Measurements from ENCODE around the gene EXOC6. TPM values are rescaled to one million over a fixed set of nuclear protein-coding genes. Genes with fewer than 3 reads are reported as not detected.

Gene EXOC6
- total RNA-seq, 3 donors from 2014 or later: 7.0 to 26.1 (median 16.1) TPM

DNA sequence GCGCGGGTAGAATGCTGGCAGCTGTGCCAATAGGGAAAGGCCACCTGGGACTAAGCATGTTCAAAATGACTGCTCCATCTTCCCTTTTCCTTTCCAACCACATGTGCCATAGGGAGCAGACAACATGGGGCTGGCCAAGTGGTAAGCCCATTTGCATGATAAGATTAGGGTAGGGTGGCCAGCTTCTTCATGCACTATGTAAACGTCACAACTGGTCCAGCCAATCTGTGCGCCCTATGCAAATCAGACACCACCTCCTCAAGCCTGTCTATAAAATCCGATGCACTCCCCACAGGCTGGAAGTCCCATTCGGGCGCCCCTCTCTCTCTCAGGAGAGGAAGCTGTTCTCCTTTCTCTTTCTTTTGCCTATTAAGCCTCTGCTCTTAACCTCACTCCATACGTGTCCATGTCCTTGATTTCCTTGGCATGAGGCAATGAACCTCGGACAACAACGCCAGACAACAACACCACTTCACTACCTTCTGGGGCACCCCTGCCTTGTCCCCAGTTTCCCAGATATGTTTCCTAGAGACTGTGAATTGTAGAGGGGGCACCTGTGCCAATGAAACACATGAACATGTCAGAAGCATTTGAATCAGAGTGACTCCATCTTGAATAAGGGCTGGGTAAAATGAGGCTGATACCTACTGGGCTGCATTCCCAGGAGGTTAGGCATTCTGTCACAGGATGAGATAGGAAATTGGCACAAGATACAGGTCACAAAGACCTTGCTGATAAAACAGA lies 19.1 kb upstream of the EXOC6 start:
- H3K27me3 ChIP-seq: no peaks in the 10 kb centered on the region
- no peak overlapping the region for H3K4me3 ChIP-seq
- no peak for DNase-seq (ENCODE audit: low spot score in 2 of 2)
- H3K9me3 ChIP-seq: no peaks in the 10 kb centered on the region
- no peaks in the 10 kb centered on the region for H3K4me1 ChIP-seq
- intact Hi-C loops (cut with DNase I; ENCODE audit: low total_unique reads): no loop called here
- TF ChIP-seq POLR2AphosphoS5 (IDR thresholded peaks at IDR 0.05) (no peak), POLR2A (IDR thresholded peaks at IDR 0.05) (no peak)
- TF ChIP-seq, protein P1, sequence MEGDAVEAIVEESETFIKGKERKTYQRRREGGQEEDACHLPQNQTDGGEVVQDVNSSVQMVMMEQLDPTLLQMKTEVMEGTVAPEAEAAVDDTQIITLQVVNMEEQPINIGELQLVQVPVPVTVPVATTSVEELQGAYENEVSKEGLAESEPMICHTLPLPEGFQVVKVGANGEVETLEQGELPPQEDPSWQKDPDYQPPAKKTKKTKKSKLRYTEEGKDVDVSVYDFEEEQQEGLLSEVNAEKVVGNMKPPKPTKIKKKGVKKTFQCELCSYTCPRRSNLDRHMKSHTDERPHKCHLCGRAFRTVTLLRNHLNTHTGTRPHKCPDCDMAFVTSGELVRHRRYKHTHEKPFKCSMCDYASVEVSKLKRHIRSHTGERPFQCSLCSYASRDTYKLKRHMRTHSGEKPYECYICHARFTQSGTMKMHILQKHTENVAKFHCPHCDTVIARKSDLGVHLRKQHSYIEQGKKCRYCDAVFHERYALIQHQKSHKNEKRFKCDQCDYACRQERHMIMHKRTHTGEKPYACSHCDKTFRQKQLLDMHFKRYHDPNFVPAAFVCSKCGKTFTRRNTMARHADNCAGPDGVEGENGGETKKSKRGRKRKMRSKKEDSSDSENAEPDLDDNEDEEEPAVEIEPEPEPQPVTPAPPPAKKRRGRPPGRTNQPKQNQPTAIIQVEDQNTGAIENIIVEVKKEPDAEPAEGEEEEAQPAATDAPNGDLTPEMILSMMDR (IDR thresholded peaks at IDR 0.05): no peak
- no peaks in the 10 kb centered on the region for H3K36me3 ChIP-seq
- no peak overlapping the region for H3K27ac ChIP-seq

DNA sequence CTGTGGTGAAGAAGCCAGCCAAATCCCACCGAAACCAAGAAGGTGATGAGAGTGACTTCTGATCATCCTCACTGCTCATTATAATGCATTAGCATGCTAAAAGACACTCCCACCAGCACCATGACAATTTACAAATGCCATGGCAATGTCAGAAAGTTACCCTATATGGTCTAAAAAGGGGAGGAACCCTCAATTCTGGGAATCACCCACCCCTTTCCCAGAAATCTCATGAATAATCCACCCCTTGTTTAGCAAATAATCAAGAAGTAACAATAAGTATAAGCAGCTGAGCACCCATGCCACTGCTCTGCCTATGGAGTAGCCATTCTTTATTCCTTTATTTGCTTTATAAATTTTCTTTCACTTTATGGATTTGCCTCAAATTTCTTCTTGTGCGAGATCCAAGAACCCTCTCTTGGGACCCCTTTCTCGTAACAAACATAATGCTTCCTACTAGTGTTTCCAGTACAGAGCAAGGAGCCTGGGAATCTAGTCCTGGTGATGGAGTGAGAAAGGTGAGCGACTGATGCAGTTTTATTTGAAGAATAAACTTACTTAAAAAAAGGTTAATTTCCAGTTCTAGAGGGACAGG lies 18.4 kb upstream of the EXOC6 start:
- intact Hi-C loops (cut with DNase I; ENCODE audit: low total_unique reads): no loop called here
- no peaks in the 10 kb centered on the region for H3K27me3 ChIP-seq
- TF ChIP-seq, protein P1 (IDR thresholded peaks at IDR 0.05): no peak
- no peak for TF ChIP-seq POLR2AphosphoS5 (IDR thresholded peaks at IDR 0.05)
- no peak for TF ChIP-seq POLR2A (IDR thresholded peaks at IDR 0.05)
- no peak for DNase-seq (ENCODE audit: low spot score in 2 of 2)
- H3K36me3 ChIP-seq: no peaks in the 10 kb centered on the region
- no peak overlapping the region for H3K27ac ChIP-seq
- H3K4me1 ChIP-seq: no peaks in the 10 kb centered on the region
- H3K4me3 ChIP-seq: no peak overlapping the region
- no peaks in the 10 kb centered on the region for H3K9me3 ChIP-seq

DNA sequence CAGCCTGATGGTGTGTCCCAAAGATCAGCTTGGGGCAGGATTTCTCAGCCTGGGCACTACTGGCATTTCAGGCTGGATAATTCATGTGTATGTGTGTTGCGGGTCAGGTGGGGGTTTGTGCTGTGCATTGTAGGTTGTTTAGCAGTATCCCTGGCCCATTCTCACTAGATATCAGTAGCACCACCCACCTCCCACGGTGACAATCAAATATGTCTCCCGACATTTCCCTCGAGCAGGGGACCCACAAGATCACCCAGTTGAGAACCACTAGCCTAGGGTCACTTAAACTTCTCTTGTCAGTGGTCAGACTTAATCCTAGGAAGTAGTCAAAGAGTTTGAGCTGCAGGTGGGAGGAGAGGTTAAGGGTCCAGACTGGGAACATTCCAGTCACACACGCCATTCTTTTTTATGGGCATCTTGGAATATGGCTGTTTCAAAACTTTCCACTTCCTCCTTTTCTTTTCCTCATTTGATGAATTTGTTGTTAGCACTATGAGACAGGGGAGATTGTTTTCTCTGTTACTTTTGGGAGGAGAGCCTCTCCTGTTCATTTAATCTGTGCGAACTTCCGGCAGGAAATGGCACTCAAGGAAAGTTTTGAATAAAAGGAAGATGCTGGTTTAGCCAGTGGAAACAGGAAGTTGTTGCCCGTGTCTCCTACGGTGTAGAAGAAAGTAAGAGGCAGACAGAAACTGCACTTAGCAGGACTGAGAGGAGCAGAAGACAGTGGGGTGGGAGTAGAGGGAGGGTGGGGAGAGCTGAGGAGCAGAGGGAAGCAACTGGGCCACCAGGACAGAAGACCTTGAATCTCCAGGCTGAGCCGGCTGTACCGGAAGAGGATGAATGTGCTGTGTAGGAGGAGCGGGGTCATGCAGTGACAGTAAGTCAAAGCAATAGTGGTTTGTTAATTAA lies 17.6 kb upstream of the EXOC6 start:
- no peaks in the 10 kb centered on the region for H3K36me3 ChIP-seq
- no peak for DNase-seq (ENCODE audit: low spot score in 2 of 2)
- no peaks in the 10 kb centered on the region for H3K27me3 ChIP-seq
- peak overlapping the region in 1 of 2 donors; percentile 14 for H3K27ac ChIP-seq
- TF ChIP-seq POLR2A (IDR thresholded peaks at IDR 0.05) (no peak), POLR2AphosphoS5 (IDR thresholded peaks at IDR 0.05) (no peak)
- TF ChIP-seq, protein P1 (IDR thresholded peaks at IDR 0.05): no peak
- no peaks in the 10 kb centered on the region for H3K4me1 ChIP-seq
- no peaks in the 10 kb centered on the region for H3K9me3 ChIP-seq
- intact Hi-C loops (cut with DNase I; ENCODE audit: low total_unique reads): no loop called here
- H3K4me3 ChIP-seq: peak overlapping the region in 2 of 3 donors; percentile 26 to 40

DNA sequence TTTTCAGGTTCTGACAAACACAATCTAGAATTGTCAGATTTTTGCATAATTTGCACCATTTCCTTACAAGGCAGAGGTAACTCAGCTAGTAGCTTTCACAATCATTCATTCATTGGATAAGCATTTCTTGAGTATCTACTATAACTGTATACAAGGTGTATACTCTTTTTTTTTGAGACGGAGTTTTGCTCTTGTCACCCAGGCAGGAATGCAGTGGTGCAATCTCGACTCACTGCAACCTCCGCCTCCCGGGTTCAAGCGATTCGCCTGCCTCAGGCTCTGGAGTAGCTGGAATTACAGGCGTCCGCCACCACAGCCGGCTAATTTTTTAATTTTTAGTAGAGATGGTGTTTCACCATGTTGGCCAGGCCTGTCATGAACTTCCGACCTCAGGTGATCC lies 16.2 kb upstream of the EXOC6 start:
- Histone ChIP-seq H3K27ac (no peak overlapping the region), H3K4me3 (no peak overlapping the region), H3K27me3 (no peaks in the 10 kb centered on the region), H3K4me1 (no peaks in the 10 kb centered on the region), H3K36me3 (no peaks in the 10 kb centered on the region), H3K9me3 (no peaks in the 10 kb centered on the region)
- no peak for DNase-seq (ENCODE audit: low spot score in 2 of 2)
- intact Hi-C loops (cut with DNase I; ENCODE audit: low total_unique reads): no loop called here
- TF ChIP-seq POLR2A (IDR thresholded peaks at IDR 0.05): no peak
- TF ChIP-seq, protein P1 (IDR thresholded peaks at IDR 0.05): no peak
- no peak for TF ChIP-seq POLR2AphosphoS5 (IDR thresholded peaks at IDR 0.05)

Measured in breast epithelium (tissue), 4 donors.